H9 (cell line): ENCODE results near the gene PEA15. TPM values are rescaled to one million over a fixed set of nuclear protein-coding genes. Genes with fewer than 3 reads are reported as not detected.

Experiments used
- DNase-seq: peaks from one replicate; pipeline ENCODE4 v3.0.0-alpha.2; 2017
- H2AFZ ChIP-seq: one replicate; pipeline ENCODE4 v1.6.1; 2013; ENCODE audit warnings: mild to moderate bottlenecking, low read length, control low read depth, moderate library complexity
- H2AK5ac ChIP-seq: 2 replicates; pipeline ENCODE4 v1.6.1; 2013; ENCODE audit warnings: low read length, control low read depth, mixed read lengths; ENCODE audit not compliant: insufficient read length
- H2BK120ac ChIP-seq: one replicate; pipeline ENCODE4 v1.6.1; 2013; ENCODE audit warnings: low read depth, mild to moderate bottlenecking, low read length, control low read depth, inconsistent platforms; ENCODE audit not compliant: poor library complexity, severe bottlenecking
- H2BK12ac ChIP-seq: 2 replicates; pipeline ENCODE4 v1.6.1; 2013; ENCODE audit warnings: low read length, control low read depth, mixed read lengths, low read depth; ENCODE audit not compliant: insufficient read length
- H2BK15ac ChIP-seq: 2 replicates; pipeline ENCODE4 v1.6.1; 2013; ENCODE audit warnings: low read depth, low read length, control low read depth
- H2BK20ac ChIP-seq: one replicate; pipeline ENCODE4 v1.6.1; 2013; ENCODE audit warnings: low read depth, mild to moderate bottlenecking, low read length, control low read depth, inconsistent platforms; ENCODE audit not compliant: poor library complexity, severe bottlenecking
- H2BK5ac ChIP-seq: 2 replicates; pipeline ENCODE4 v1.6.1; 2013; ENCODE audit warnings: low read length, control low read depth, mixed read lengths; ENCODE audit not compliant: insufficient read length
- H3K14ac ChIP-seq: 2 replicates; pipeline ENCODE4 v1.6.1; 2013; ENCODE audit warnings: low read length, control low read depth; ENCODE audit not compliant: insufficient read depth
- H3K18ac ChIP-seq: 2 replicates; pipeline ENCODE4 v1.6.1; 2013; ENCODE audit warnings: low read depth, mild to moderate bottlenecking, mixed read lengths, low read length, control low read depth; ENCODE audit not compliant: insufficient read length
- H3K23ac ChIP-seq: 2 replicates; pipeline ENCODE4 v1.6.1; 2013; ENCODE audit warnings: low read length, control low read depth, mixed read lengths, low read depth; ENCODE audit not compliant: insufficient read length
- H3K23me2 ChIP-seq: 2 replicates; pipeline ENCODE4 v1.6.1; 2013; ENCODE audit warnings: low read depth, mild to moderate bottlenecking, mixed read lengths, low read length, control low read depth; ENCODE audit not compliant: insufficient read length, poor library complexity, severe bottlenecking
- H3K27ac ChIP-seq: 2 replicates; pipeline ENCODE4 v1.5.1; 2013; ENCODE audit warnings: low read length, control low read depth, mixed read lengths, low read depth; ENCODE audit not compliant: insufficient read length
- H3K27me3 ChIP-seq: 2 replicates; pipeline ENCODE4 v1.6.1; 2013; ENCODE audit warnings: low read length, control low read depth, inconsistent platforms; ENCODE audit not compliant: insufficient read depth
- H3K4ac ChIP-seq: 2 replicates; pipeline ENCODE4 v1.6.1; 2013; ENCODE audit warnings: low read depth, mild to moderate bottlenecking, control low read depth, inconsistent platforms, low read length, moderate library complexity
- H3K4me1 ChIP-seq: 2 replicates; pipeline ENCODE4 v1.6.1; 2013; ENCODE audit warnings: low read length, control low read depth, inconsistent platforms; ENCODE audit not compliant: insufficient read depth
- H3K4me2 ChIP-seq: 2 replicates; pipeline ENCODE4 v1.6.1; 2013; ENCODE audit warnings: low read length, control low read depth, mixed read lengths; ENCODE audit not compliant: insufficient read length, insufficient read depth
- H3K56ac ChIP-seq: 2 replicates; pipeline ENCODE4 v1.6.1; 2013; ENCODE audit warnings: low read depth, mild to moderate bottlenecking, mixed read lengths, low read length, control low read depth; ENCODE audit not compliant: insufficient read length
- H3K79me1 ChIP-seq: 2 replicates; pipeline ENCODE4 v1.6.1; 2013; ENCODE audit warnings: low read depth, mild to moderate bottlenecking, moderate library complexity, low read length, control low read depth, inconsistent platforms; ENCODE audit not compliant: insufficient read depth, poor library complexity, severe bottlenecking
- H3K79me2 ChIP-seq: 2 replicates; pipeline ENCODE4 v1.6.1; 2013; ENCODE audit warnings: low read length, control low read depth, inconsistent platforms; ENCODE audit not compliant: insufficient read depth
- H3K9ac ChIP-seq: 2 replicates; pipeline ENCODE4 v1.6.1; 2013; ENCODE audit warnings: low read length, control low read depth, mixed read lengths; ENCODE audit not compliant: insufficient read length; ENCODE audit errors: extremely low read depth
- H3K9me3 ChIP-seq: one replicate; pipeline ENCODE4 v1.6.1; 2013; ENCODE audit warnings: low read depth, low read length, inconsistent platforms; ENCODE audit not compliant: control insufficient read depth
- H3T11ph ChIP-seq: one replicate; pipeline ENCODE4 v1.6.1; 2013; ENCODE audit warnings: mild to moderate bottlenecking, low read length, control low read depth, inconsistent platforms
- H4K20me1 ChIP-seq: one replicate; pipeline ENCODE4 v1.6.1; 2013; ENCODE audit not compliant: control insufficient read depth, insufficient read length, insufficient read depth
- H4K5ac ChIP-seq: 2 replicates; pipeline ENCODE4 v1.6.1; 2013; ENCODE audit warnings: low read depth, mild to moderate bottlenecking, mixed read lengths, low read length, control low read depth; ENCODE audit not compliant: insufficient read length
- H4K8ac ChIP-seq: replicated peaks from 2 replicates; pipeline ENCODE4 v1.6.1; 2013; ENCODE audit warnings: low read length, control low read depth, mixed read lengths, low read depth; ENCODE audit not compliant: insufficient read length
- H4K91ac ChIP-seq: 2 replicates; pipeline ENCODE4 v1.6.1; 2013; ENCODE audit warnings: low read depth, mild to moderate bottlenecking, moderate library complexity, mixed read lengths, low read length, control low read depth; ENCODE audit not compliant: insufficient read length
- H3K27ac Mint-ChIP-seq, 3 experiments: 2 replicates in 2 of 3; 3 replicates in 1 of 3; pipeline ENCODE4 v1.8.0; 2020 to 2021; ENCODE audit warnings: mixed read lengths in 3 of 3, mild to moderate bottlenecking in 1 of 3, moderate library complexity in 1 of 3
- H3K27me3 Mint-ChIP-seq: 2 replicates; pipeline ENCODE4 v1.8.0; 2021; ENCODE audit warnings: low read depth, mild to moderate bottlenecking, moderate library complexity, mixed read lengths
- H3K36me3 Mint-ChIP-seq, 3 experiments: 2 replicates in 2 of 3; 3 replicates in 1 of 3; pipeline ENCODE4 v1.8.0; 2020 to 2021; ENCODE audit warnings: low read depth in 3 of 3, mixed read lengths in 3 of 3; ENCODE audit not compliant: insufficient read depth in 1 of 3
- H3K4me1 Mint-ChIP-seq, 2 experiments: 2 replicates each; pipeline ENCODE4 v1.8.0; 2020; ENCODE audit warnings: mixed read lengths in 2 of 2
- H3K4me3 Mint-ChIP-seq, 2 experiments: 2 replicates in 1 of 2; 3 replicates in 1 of 2; pipeline ENCODE4 v1.8.0; 2020 to 2021; ENCODE audit warnings: mild to moderate bottlenecking in 2 of 2, mixed read lengths in 2 of 2, moderate library complexity in 1 of 2
- H3K9me3 Mint-ChIP-seq, 2 experiments: 2 replicates in 1 of 2; 3 replicates in 1 of 2; pipeline ENCODE4 v1.8.0; 2020; ENCODE audit warnings: mild to moderate bottlenecking in 2 of 2, mixed read lengths in 2 of 2, moderate library complexity in 1 of 2
- CTCF ChIP-seq: fragments of 200-600 bp; sonication (generic); conservative IDR thresholded peaks from 3 replicates; pipeline ENCODE4 v1.8.0; 2021; ENCODE audit warnings: antibody characterized with exemption, mild to moderate bottlenecking
- WGBS: extraction: QIAGEN DNeasy Blood & Tissue Kit; methylation state at CpG from one replicate; pipeline ENCODE4 v1.1.7; 2013; ENCODE audit warnings: missing lambda C conversion rate, low lambda C conversion rate, mixed read lengths; ENCODE audit not compliant: insufficient read length; ENCODE audit errors: extremely low coverage; 5-methylcytosine and 5-hydroxymethylcytosine counted together
- total RNA-seq: library from RNA; stranded (reverse); gene quantifications from 2 replicates; pipeline ENCODE4 v1.2.1, GENCODE V29; 2021

Gene PEA15
- total RNA-seq, 1 experiment from 2014 or later: 82.1 TPM

- H2BK20ac ChIP-seq: no peak overlapping the region
- WGBS: no CpG with 5 or more reads among the region's 1 CpG
- peaks cover 3% of the 10 kb centered on the region; the same call in 1 of the 2 replicates for H3K79me2 ChIP-seq
- no peak for DNase-seq
- H3K9me3 ChIP-seq: no peaks in the 10 kb centered on the region
- H3K4ac ChIP-seq: no peak overlapping the region
- H3K23me2 ChIP-seq: no peaks in the 10 kb centered on the region
- H3K9ac ChIP-seq: no peak overlapping the region
- no peak overlapping the region for H3K56ac ChIP-seq
- no peak overlapping the region for H2BK12ac ChIP-seq
- Mint-ChIP-seq H3K36me3 (peaks cover 0 to 31% (median 30%) of the 10 kb centered on the region in 3 experiments; a peak in 5 of 7 replicates), H3K4me3 (no peak overlapping the region), H3K27me3 (no peaks in the 10 kb centered on the region), H3K4me1 (peaks cover 2 to 11% of the 10 kb centered on the region in 2 experiments; a peak in 3 of 4 replicates), H3K9me3 (no peaks in the 10 kb centered on the region), H3K27ac (no peak overlapping the region; a peak in 1 of 7 replicates)
- no peak overlapping the region for H4K91ac ChIP-seq
- no peak overlapping the region for H2BK120ac ChIP-seq
- no peaks in the 10 kb centered on the region for H3K4me1 ChIP-seq
- H2BK5ac ChIP-seq: no peak overlapping the region
- H3K18ac ChIP-seq: no peak overlapping the region
- no peak overlapping the region for H2AFZ ChIP-seq
- no peak overlapping the region for H4K8ac ChIP-seq
- H3K4me2 ChIP-seq: no peak overlapping the region
- no peak overlapping the region for H3K23ac ChIP-seq
- TF ChIP-seq CTCF: no peak
- H3K79me1 ChIP-seq: no peaks in the 10 kb centered on the region
- H3T11ph ChIP-seq: no peak overlapping the region
- no peaks in the 10 kb centered on the region for H4K20me1 ChIP-seq
- no peak overlapping the region for H2BK15ac ChIP-seq
- H3K27ac ChIP-seq: no peak overlapping the region
- H4K5ac ChIP-seq: no peak overlapping the region
- H3K14ac ChIP-seq: no peak overlapping the region
- H3K27me3 ChIP-seq: no peaks in the 10 kb centered on the region
- no peak overlapping the region for H2AK5ac ChIP-seq
These were observed 40.2 kb downstream of the PEA15 start for GRCh38 chr1:160245434-160245833.
